Right renal pelvis (tissue), 4 donors: ENCODE results near the gene NKX2-2. TPM values are rescaled to one million over a fixed set of nuclear protein-coding genes. Genes with fewer than 3 reads are reported as not detected.

Source experiments
- DNase-seq, 4 donors: peaks; one replicate each; pipeline ENCODE4 v3.0.0-alpha.2; 2013; ENCODE audit warnings: low read depth in 4 of 4, low spot score in 3 of 4, missing footprints in 1 of 4
- polyA plus RNA-seq, 4 donors: library from polyadenylated mRNA; unstranded; fragments of 120-200 nt; gene quantifications; one replicate each; pipeline ENCODE4 v1.2.1, GENCODE V29; 2013; ENCODE audit not compliant: insufficient read length in 4 of 4

Gene NKX2-2
- not detected for polyA plus RNA-seq

- no peak for DNase-seq
Observed at GRCh38 chr20:21513881-21514540, at the start of gene NKX2-2. Gene NKX2-2, minus strand, starts transcription at chr20:21514064. Its CDS starts 395 bp downstream, at chr20:21513669.

GRCh38 chr20:21562656-21563055, 48.8 kb upstream of the NKX2-2 start:
- no peak for DNase-seq

DNA sequence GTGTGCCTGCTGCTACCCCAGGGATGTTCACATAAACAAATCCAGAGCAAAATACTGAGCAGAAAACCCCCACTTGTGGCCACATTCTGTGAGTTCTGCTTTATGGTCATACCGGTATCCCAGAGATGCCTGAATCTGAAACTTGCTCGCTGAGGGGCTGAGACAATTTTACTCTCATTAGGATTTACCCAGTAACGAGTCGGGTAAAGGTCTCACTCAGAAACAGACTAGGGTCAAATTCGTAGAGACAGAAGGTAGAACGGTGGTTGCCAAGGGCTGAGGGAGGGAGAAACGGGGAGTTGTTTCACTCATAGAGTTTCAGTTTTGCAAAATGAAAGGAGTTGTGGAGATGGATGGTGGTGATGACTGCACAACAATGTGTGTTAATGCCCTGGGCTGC, 45.4 kb upstream of the NKX2-2 start:
- no peak for DNase-seq

DNA sequence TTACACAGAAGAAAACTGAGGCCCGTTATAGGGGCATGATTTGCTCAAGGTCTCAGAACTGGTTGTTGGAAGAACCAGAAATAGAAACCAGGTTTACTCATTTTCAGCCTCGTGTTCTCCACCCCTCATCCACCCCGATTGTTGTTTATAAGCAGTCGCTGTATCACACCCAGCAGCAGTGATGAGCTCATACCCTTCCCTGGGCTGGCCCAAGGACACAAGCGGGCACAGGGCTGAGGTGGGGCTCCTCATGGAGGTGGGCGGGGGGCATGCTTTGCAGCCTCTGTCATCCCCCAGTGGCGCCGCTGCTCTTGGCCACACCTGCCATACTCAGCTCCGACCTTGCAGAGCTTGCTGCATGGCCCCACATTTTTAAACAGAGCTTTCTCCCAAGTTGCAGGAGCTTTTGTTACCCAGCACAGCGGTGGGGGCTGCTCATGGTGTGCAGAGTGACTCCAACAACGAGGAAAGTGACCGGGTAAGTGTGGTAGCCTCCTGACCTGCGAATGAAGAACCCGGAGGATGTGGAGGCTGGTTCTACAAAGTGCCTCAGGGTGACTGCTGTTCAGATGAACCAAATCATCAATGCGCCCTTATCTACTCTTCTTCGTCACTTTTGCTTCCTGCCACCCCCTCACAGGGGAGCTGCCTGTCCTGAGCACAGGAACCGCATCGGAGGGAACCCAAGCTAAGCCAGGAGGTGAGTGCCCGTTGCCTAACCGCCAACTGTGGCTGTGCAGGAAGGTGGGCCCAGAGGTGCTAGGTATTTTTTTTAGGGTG, 43.6 kb upstream of the NKX2-2 start:
- no peak for DNase-seq

DNA sequence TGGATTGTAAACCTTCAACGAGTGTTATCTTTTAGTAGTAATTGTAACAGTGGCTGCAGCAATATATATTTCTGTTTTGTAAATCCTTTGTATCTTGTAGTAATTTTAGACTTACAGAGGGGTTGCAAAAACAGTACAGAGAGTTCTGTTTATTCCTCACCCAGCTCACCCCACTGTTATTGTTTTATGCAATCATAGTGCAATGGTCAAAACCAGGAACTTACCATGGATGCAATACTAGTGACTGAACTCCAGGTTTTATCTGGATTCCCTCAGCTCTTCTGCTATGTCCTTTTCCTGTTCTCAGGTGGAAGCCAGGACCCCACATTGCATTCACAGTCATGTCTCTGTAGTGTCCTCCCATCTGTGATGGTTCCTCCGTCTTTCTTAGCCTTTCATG, 42.5 kb upstream of the NKX2-2 start:
- no peak for DNase-seq

- DNase-seq, result no peak
Observed at GRCh38 chr20:21555470-21556120, 41.7 kb upstream of the NKX2-2 start.

- DNase-seq, result no peak
Observed at GRCh38 chr20:21554985-21555384, 41.1 kb upstream of the NKX2-2 start.

GRCh38 chr20:21554376-21554890, 40.6 kb upstream of the NKX2-2 start:
- no peak for DNase-seq

DNA sequence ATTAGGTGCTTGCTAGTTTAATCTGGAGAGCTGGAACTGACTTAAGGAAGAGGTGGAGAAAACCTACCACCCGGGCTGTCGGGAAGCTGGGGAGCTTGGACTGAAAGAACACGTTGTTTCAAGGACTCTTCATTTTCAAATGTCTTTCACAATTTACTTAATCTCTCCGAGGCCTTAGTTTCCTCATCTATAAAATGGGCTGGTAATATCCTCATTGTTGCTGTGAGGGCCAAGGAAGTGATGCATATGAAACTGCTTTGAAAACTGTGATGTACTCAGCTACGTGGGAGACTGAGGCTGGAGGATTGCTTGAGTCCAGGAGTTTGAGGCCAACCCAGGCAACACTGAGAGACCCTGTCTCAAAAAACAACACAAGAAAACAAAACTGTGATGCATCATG, 36.7 kb upstream of the NKX2-2 start:
- DNase-seq, result no peak

- DNase-seq, result no peak
Observed at GRCh38 chr20:21548390-21549035, 34.6 kb upstream of the NKX2-2 start.

GRCh38 chr20:21546355-21546754, 32.5 kb upstream of the NKX2-2 start:
- no peak for DNase-seq

DNA sequence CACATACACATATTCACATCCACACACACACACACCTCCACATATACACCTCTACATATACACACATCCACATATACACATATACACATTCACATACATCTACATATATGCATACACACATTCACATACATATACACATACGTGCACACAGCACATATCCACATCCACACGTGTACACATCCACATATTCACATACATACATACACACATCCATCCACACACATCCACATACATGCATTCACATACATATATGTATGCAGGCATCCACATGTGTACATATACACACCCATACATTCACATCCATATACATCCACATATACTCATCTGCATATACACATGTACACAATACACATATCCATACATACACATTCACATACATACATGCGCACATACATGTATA, 25.6 kb upstream of the NKX2-2 start:
- no peak for DNase-seq

GRCh38 chr20:21534886-21535285, 21.0 kb upstream of the NKX2-2 start:
- no peak for DNase-seq

DNA sequence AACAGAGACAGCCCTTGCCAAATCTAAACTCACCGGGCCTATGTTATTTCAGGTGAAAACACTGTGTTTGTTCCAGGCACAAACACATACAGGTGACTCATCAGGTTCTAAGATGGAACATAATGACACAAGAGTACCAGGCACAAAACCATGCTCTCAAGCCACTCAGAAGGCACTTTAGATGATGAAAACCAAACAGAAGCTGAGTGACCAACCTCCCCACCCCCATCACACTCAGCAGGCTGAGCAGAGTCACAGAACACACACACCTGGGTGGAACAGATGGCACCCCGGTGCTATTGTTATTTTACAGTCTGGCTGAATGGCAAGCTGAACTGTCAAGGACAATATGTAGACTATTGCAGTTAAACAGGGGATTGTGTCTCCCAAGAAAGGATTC, 20.6 kb upstream of the NKX2-2 start:
- no peak for DNase-seq

DNA sequence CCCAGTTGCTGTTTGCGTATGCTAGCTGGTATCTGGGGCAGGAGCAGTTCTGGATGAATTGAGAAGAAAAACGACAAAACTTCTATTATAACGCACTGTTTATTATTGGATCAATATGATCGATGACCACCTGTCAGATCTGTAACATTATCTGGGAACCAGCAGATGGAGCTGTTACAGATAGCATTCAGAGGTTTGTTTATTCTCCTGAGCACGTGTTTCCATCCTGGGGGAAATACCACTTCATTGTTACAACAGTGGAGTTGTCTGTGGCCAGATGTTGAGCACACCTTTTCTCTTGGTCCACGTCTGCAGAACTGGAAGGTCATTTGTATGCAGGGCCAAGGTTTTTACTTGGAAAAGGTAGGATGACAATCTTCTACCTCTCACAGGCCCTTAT, 16.0 kb upstream of the NKX2-2 start:
- DNase-seq, result no peak

- DNase-seq, result no peak
Observed at GRCh38 chr20:21528870-21529269, 15.0 kb upstream of the NKX2-2 start.

GRCh38 chr20:21527908-21528307, 14.0 kb upstream of the NKX2-2 start:
- DNase-seq, result no peak

DNA sequence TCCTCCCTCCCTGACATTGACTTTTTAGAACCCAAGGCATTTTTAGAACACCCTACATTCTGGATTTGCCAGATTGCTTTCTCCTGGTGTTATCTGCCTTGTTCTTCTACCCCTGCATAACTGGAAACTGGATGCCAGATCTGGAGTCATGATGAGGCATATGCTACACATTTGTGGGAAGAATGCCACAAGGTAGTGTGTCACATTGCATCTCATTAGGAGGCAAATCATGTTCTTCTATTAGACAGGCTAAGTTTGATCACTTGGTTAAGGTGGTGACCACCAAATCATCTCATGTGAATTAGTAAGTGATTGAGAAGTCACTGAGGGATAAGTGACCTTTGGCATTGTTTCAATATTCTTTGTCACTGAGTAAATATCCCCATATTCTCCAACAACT, 12.9 kb upstream of the NKX2-2 start:
- DNase-seq, result no peak

DNA sequence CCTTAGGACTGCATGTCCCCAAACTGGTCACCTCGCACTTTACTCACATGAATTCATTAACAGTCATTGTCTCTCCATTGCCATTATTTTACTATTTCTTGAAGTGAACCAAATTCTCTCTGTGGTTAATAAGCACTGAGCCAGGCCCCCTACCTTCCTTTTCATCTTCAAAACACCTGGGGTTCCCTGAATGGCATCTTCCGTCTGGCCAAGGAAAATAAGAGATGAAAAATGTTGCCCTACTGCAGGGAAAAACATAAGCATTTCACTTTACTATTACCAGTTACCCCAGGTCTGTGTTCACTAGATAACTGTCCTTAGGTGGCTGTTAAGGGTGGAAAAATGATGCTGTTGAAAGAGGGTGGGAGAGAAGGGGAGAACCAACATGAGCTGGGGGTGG, 10.0 kb upstream of the NKX2-2 start:
- DNase-seq, result no peak

DNA sequence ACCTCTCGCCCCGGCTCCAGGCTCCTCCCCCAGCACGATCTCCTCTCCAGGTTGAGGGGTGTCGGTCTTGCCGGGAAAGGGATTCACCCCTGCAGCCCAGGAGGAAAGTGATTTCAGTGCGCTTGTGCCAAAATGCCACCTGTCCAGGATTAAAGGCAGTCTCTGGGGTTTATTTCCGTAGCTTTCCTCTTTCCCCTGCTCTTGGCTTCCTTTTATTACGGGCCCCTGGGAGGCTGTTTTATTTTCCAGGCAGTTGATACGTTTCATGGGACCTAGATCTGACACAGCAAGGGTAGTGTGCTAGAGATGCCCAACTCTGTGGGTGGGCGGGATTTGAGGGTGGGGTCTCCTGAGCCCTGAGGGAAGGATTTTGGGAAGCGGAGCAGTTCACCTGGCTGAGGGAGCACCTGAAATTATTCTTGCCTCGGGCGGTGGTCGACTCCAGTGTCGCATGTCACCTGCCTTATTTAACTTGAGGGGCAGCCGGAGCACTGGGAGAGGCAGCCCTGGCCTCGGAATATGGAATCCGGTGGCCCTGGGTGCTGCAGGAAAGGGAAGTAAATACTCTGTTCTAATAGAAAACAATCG, 9.5 kb upstream of the NKX2-2 start:
- DNase-seq, result no peak
